Activated CD8-positive, alpha-beta memory T cell treated with anti-CD3 and anti-CD28 coated beads, Interleukin-2, amount 50 U/mL, for 24 hours (primary cell): ENCODE measurements around the gene FRMD4A.
"Not testable (repeated sequence)": the region's sequence is repeated elsewhere in the genome, so short reads cannot be mapped to it uniquely, and the experiment has no call there.

Source experiments
- DNase-seq: peaks from one replicate; pipeline ENCODE4 v3.0.0-alpha.2; 2020; ENCODE audit errors: extremely low read depth

The FRMD4A gene

DNA sequence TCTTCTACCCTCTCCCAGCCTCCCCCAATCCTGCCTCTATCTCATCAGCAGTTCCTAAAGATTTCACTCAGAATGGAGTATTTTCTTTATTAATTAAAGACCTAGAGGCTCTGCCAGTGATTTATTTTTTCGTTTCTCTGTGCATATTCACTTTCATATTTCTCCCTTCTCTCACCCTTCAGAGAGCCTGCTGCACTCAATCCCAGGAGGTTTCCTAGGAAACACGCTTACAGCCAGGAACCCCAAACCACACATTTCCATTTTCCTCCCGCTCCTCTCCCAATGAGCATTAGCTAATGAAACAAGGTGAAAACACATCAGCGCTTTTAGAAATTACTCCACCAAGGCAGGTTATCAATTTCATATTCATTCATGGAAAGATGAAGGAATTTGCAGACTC, 180.2 kb downstream of the FRMD4A start:
- DNase-seq, result no peak

DNA sequence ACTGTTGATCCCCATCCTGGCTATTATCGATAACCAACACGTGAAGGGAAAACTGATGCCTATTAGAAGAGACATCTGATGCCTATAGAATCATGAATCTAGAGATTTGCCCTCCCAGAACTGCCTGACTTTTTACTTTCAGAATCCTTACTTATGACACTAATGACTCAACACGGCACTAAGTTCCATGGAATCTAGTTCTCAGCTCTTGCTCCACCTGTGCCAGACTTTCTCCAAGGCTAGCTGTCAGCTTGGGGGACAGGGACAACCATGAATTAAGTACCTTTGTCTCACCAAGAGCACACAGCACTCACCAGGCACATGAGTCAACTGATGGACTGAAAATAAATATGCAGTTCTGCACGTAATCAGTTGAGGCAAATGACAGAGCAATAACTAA, 184.2 kb downstream of the FRMD4A start:
- DNase-seq, result no peak

DNA sequence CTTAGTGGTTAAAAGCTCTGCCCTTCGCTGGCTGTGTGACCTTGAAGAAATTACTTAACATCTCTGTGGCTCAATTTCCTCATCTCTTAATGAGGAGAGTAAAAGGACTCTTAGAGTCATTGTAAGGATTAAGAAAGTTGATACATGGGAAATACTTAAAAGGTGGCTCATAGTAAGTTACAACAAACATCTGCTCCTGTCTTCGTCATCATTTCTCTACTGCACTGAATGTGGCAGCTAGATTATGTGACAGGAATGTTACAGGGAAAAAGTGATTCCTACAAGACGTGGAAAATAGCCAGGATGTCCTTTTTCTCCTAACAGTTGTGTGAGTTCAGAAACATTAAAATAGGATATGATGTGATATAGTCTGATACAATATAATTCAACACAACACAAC, 184.7 kb downstream of the FRMD4A start:
- DNase-seq, result no peak

DNA sequence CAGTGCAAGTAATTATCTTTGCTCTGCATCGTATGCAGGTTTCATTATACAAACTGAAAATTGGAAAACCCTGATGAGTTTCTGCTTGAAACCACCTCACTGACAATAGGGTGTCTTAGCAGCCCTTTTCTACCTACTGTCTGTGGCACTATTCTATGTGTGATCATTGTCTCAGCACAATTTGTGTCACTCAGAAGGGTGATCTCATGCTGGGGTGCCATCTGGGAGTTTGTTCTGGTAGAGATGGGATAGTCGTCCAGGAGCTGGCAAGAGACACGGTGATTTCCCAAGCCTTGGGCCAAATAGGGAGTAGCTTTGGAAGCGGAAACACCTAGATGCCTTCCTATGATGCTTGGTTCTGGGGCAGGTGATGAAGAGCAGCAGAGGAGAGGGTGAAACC, 186.3 kb downstream of the FRMD4A start:
- DNase-seq, result no peak

DNA sequence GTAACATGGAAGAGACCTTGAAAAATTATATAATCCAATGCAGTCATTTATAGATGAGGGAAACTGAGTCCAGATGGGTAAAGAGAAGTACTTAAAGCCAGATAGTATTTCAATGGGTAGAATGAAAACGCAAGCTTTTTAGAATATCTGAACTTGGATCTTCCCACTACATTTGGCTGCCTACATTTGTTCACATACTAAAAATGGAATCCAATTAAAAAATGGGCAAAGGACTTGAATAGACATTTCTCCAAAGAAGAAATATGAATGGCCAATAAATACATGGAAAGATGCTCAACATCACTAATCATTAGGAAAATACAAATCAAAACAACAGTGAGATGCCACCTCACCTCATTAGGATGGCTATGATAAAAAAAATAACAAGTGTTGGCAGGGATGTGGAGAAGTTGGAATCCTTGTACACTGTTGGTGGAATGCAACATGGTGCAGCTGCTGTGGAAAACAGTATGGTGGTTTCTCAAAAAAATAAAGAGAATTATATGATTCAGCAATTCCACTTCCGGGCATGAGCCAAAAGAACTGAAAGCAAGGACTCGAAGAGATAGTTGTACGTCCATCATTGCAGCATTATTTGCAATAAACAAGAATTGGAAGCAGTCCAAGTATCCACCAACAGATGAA, 188.0 kb downstream of the FRMD4A start:
- DNase-seq, result no peak

DNA sequence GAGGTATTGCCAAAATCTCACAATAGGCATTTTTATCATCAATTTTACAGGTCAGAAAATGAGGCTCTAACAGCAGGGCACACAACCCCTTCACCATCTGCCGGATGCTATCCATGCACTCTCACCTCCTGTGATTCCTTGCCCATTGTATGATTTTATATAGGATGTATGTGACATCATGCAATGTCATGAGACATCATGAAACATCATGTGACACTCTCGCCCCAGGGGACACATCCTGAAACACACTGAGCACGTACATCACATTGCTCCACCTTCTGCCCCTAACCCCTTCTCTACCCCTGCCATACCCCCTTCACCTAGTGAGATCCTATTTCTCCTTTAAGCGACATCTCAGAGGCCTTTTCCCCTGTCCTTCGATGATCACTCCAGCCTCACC, 189.4 kb downstream of the FRMD4A start:
- DNase-seq, result no peak

DNA sequence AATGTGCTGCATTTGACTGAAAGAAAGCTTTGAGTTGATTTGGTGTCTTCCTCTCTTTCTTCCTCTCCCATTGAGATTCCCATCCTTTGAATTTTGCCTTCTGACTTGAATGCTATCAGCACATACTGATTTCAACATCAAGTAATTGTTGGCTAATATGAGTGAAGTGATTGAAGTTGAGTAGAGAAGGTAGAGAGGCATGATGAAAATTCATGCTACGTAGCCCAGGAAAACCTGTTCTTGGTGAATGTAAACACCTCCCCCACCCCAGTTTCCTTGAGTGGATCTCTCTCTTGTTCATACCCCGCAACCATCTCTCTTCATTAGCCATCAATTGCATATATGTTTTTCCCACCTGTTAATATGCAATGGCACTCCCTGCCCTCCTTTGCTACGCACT, 193.3 kb downstream of the FRMD4A start:
- no peak for DNase-seq

DNA sequence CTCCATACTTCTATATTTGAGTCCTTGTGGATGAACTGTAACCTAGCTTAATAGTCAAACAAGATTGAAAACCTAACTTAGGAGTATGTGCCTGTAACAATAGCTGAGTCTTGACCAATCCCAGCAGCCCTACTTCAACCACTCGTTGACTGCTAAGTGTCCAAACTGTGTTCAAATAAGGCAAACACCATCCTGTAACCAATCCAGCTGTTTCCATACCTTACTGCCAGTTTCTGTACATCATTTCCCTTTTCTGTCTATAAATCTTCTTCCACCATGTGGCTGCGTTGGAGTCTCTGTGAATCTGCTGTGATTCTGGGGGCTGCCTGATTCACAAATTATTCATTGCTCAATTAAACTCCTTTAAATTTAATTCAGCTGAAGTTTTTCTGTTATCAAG, 195.5 kb downstream of the FRMD4A start:
- DNase-seq, result not testable (repeated sequence)

DNA sequence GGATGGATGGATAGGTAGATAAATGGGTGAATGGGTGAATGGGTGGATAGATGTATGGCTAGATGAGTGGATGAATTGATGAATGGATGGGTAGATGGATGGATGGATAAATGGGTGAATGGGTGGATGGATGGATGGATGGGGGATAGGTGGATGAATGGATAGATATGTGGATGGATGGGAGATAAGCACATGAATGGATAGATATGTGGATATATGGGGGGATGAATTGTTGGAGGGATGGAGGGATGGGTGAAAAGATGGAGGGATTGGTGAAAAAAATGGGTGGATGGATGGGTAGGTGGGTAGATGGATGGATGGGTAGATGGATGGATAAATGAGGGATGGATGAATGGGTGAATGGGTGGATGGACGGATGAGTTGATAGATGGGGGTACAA, 196.4 kb downstream of the FRMD4A start:
- DNase-seq, result no peak

DNA sequence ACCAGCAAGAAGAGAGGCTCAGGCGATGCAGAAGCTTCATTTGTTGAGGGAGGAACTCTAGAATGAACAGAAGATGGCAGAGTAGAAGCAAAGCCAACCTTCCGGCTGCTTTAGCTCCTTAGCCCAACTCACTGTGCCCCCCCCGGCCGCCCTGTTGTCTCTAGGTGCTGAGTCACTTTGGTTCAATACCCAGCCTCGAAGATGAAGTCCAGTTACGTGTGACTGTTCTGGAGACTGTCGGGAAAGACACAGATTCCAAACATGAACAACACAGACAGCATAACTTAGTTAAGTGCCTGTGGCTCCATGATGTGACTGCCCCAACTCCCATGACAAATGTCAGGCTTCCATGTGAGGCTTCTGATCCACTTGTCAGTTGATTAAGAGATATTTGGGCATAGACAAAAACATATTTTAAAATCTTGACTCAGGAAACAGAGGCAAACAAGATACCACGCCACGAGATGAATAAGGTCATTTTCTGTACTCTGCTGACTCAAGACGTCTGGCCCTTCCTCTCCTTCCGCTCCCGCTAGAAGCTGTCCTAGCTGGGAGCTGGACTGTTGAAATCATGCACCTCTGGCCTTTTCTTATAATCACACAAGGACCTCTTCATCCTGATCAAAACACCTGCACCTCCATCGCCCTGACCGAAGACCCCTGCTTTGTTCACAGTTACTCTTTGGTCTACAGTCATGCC, 199.3 kb downstream of the FRMD4A start:
- DNase-seq, result no peak

DNA sequence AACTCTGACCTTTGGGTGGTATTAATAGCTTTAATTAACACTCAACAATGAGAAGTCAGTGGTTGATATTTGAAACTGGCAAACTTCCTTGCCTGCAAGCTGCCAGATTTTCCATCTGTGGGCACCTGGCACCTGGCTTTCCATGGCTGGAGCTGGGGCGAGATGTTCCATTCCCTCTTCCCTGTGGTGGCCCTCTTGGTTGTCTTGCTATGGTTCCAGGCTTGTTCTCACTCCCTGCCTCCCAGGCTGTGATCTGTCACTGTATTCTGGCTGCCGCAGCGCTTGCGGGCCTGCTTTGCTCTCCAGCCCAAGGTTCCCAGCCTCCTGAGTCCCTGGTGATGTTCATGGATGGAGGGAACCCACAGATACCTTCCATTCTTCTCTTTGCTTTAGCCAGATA, 201.0 kb downstream of the FRMD4A start:
- no peak for DNase-seq

DNA sequence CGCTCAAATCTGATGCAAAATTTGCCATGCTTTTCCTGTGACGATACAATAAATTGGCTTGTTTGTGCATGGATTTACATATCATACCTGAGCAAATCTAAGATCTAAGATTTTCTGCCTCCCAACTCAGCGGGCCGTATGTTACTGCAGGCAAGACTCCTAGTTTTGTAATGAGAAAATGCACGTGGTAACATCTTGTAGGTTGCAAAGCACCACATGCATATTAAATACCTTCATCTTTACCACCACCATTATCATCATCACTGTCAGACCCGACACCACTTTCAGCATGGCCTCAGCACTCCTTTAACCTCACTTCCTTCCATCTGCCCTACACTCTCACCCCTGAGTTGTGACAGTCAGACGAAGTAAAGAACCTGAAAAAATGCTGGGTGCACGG, 202.2 kb downstream of the FRMD4A start:
- no peak for DNase-seq

DNA sequence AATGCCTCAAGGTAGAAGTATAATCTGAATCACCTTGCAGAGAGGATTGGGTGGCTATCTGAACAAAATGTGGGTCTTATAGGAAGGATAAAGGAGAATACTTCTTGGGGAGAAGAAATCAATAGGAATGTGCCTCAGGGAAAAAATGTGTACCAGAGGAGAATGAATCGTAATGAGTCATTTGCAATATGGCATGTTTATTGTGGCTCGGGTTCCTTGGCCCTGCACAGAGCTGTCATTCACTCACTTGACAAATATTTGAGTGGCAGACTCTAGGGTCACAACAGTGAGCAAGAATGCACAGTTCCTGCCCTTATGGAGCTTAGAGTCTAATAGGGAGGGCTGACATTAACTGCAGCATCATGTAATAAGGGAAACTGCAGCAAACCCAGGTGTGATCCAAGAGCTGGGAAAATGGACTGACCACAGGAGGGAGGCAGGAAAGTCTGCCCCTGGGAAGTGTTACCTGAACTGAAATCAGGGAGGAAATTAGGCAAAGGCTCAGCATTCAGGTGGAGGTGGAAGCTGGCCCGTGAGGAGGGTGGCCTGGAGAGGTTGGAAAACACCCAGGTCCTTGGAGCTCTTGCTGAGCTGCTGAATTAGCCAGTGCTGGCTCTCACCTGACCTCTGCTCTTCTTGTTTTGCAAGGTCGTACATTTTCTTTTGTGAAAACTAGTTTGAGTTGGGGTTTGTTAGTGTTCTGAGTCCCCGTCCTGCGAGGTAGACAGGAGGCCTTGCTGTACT, 203.9 kb downstream of the FRMD4A start:
- no peak for DNase-seq

DNA sequence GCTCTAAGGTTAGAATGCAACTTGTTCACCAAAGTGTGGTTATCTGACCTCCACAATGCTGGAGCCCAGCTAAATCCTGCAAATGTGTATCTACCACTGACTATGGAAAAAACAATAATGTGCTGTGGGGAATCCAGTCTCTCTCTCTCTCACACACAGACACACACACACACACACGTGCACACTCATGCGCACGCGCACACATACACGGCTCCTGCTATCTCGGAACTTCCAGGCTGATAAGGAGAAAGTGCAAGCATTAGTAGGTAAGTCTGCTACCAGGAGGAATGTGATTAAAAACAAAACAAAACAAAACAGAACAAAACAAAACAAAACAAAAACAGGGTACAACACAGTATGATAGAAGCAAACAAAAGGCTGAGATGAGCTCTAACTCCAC, 205.2 kb downstream of the FRMD4A start:
- no peak for DNase-seq

DNA sequence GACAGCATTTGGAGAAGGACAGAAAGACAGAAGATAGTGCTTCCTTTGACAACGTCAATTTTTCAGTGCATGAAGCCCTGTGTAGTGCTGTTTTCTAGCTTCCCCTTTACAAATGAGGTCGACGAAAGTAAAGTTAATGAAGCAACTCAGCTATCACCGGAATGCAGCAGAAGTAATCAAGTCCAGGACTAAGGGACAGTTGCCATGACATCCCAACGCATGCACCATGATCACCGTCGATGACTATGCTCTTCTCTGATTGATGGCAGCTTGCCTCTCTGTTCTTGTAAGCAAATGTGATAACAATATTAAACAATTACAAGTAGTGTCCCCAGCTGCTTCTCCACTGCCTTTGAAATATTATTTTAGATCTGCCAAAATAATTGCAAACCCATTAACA, 205.8 kb downstream of the FRMD4A start:
- no peak for DNase-seq

DNA sequence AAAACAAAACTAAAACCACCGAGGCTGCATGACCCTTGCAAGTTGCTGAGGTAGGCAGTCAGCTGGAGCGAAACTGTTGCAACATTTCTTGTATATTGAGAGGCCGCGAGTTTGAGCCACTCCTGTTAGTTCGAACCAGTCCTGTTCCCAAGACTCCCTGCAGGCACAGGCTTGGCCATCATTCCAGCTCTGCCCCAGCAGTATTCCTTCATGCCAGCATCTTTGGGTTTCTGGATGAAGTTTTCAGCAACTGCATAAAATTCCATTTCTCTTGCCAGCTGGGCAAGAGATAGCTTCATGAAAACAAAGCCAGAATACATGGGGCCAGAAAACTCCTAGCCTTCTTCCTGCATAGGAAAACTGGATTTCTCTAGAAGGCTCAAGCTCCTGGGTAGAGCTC, 207.6 kb downstream of the FRMD4A start:
- no peak for DNase-seq

DNA sequence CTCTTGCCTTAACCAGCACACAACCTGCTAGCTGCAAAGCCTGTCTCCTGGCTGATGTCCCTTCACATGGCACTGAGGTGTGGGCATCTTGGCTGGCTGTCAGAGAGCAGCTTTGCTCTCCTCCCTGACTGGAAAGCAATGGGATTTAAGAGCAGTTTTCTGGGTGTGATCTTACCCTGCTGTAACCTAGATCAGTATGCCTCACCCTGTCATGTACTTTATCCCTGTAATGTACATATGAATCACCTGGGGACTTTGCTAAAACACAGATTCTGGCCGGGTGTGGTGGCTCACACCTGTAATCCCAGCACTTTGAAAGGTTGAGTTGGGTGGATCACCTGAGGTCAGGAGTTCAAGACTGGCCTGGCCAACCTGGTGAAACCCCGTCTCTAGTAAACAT, 209.9 kb downstream of the FRMD4A start:
- no peak for DNase-seq

DNA sequence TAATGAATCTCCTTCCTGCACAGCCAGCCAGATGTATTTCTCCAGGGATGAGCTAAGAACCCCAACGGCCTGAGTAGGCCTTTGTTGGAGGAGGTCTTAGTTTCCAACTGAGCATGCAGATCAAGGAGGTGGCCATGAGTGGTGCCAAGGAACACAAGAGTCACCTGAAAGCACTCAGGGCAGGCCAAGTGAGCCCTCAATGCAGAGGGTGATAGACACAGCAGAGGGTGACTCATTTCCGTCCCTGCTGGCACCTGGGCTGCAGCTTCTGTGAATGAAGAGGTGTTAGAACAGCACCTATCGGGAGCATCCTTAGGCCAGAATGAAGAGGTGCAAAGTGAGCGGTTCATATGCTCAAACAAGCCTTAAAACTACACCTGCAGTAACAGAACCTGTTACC, 211.8 kb downstream of the FRMD4A start:
- no peak for DNase-seq

DNA sequence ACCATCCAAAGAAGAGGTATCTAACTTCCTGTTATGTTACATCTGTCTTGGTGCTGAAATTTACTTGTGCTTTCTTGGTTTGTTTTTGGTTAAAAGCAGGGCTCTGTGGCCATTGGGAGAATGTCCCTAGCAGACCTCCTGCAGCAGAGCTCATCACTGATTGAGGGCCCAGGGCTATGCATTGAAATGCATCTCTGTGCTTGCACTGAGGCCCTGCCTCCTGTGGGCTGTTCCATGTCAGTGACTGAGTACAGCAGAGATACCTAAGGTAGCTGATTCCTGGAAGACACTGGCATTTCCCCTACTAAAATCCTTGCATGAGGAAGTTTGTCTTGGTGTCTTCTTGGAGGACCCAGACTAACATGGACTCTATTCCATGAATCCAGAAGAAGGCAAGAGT, 213.9 kb downstream of the FRMD4A start:
- no peak for DNase-seq

DNA sequence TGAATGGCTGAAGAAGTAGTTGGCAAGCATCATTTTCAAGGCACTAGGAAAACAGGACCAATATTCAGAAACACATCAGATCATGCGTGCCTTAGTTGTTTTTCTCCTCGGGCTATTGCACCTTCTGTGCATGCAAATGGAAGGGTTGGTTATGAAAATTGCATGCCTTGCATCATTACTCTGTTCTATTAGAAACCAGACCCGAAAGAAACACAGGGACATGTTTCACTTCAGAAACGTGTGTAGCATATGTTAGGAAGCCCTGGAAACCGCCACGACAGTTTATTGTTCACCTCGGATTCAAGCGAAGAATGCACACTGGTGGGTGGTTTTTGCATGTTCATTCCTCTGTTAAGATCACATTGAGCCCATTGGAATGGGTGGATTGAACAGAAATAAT, 214.7 kb downstream of the FRMD4A start:
- no peak for DNase-seq

DNA sequence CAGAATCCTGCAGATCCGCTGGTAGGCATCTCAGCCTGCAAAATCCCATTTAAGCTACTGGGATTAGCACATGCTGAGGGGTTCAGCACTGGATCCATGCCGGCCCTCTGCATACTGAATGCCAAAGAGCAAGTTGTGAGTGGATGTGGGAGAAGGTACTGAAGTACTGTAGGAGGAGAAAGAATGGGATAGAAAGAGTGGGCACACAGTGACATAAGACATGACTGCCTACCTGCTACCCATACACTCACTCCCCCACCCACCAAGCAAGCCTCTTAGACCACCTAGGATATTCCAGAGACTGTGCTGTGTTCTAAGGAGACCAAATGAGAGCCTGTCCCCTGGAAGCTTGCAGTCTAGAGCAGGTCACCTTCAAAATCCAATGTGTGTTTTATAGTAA, 215.9 kb downstream of the FRMD4A start:
- no peak for DNase-seq

DNA sequence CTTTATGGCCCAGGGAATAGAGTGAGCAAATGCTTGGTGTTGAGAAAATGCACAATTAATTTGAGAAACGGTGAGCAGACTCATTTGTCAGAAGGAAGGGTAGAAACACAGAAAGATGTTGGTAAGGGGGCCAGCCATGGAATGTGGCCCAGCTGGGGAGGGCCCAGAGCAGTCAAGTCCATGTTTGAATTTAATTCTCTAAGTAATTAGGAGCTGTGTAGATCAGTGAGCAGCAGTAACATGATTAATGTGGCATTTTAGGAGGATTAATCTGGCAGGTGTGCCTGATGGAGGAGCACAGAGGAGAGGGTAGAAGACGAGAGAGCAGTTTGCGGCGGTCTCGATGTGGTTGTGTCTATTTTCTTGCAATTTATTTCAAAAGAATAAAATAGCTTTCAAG, 218.7 kb downstream of the FRMD4A start:
- DNase-seq, result no peak

DNA sequence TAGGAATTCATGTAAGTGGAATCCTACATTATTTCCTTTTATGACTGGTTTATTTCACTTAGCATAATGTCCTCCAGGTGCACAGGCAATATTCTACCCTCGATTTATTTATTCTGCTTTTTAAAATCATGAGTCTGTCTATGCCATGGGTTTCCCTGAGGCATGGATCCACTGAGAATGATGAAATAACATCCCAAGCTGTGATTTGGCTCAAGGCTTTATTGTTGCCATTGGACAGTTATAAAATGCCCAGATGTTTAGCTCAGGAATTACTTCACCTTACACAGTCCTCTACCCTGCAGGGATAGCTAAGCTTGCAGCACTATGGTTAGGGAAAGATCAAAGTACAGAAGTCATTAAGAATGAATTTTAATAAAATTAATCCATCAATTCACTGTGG, 219.5 kb downstream of the FRMD4A start:
- DNase-seq, result no peak
